B cell (primary cell): ENCODE data around the gene THSD4. TPM values are rescaled to one million over a fixed set of nuclear protein-coding genes. Genes with fewer than 3 reads are reported as not detected.

Experiments
- ATAC-seq: fragments of 200-7000 bp; cut with Tn5 transposase; one replicate; pipeline ENCODE4 v1.10.0; 2021; ENCODE audit warnings: low read depth, mild to moderate bottlenecking, moderate number of reproducible peaks, moderate library complexity
- CTCF ChIA-PET: fragments of 350-600 bp; sonication (Branson Sonifier 250); formaldehyde crosslinking; loops from one replicate; lab custom pipeline; 2021; ENCODE audit warnings: antibody characterized with exemption, inconsistent platforms; lab: Charles Lee
- POLR2A ChIA-PET: fragments of 350-600 bp; sonication (Branson Sonifier 250); formaldehyde crosslinking; loops from one replicate; lab custom pipeline; 2021; ENCODE audit warnings: antibody characterized with exemption; lab: Charles Lee
- DNase-seq: peaks from one replicate; pipeline ENCODE4 v3.0.0; 2013
- H2AFZ ChIP-seq: 2 replicates; pipeline ENCODE4 v1.6.1; 2012; ENCODE audit warnings: mild to moderate bottlenecking, low read depth, low read length; ENCODE audit not compliant: insufficient read depth, poor library complexity, severe bottlenecking
- H3K27ac ChIP-seq, 2 donors: 1 replicate in 1 of 2; 2 replicates in 1 of 2; pipeline ENCODE4 v1.5.1; 2012 to 2013; ENCODE audit warnings: low read length in 2 of 2, mild to moderate bottlenecking in 2 of 2, moderate library complexity in 1 of 2
- H3K27me3 ChIP-seq, 4 experiments: fragments of 200-600 bp in 1 of 4; sonication (generic) in 1 of 4; replicated peaks in 1 of 4; 1 replicate in 2 of 4; 2 replicates in 2 of 4; pipeline versions ENCODE4 v1.6.1 to v1.7.0; 2013 to 2016; ENCODE audit warnings: low read length in 3 of 4, mild to moderate bottlenecking in 2 of 4, mixed read lengths in 1 of 4, moderate library complexity in 1 of 4; ENCODE audit not compliant: insufficient read depth in 4 of 4, control insufficient read depth in 3 of 4; ENCODE audit errors: control extremely low read depth in 1 of 4
- H3K36me3 ChIP-seq, 2 experiments: replicated peaks in 1 of 2; 1 replicate in 1 of 2; 2 replicates in 1 of 2; pipeline versions ENCODE4 v1.6.1 to v1.7.1; 2013; ENCODE audit warnings: low read length in 1 of 2; ENCODE audit not compliant: insufficient read depth in 2 of 2, control insufficient read depth in 1 of 2; ENCODE audit errors: control extremely low read depth in 1 of 2, extremely low read depth in 1 of 2
- H3K4me1 ChIP-seq, 2 donors: fragments of 200-600 bp in 1 of 2; sonication (generic) in 1 of 2; 1 replicate in 1 of 2; 2 replicates in 1 of 2; pipeline versions ENCODE4 v1.5.1 to v1.6.1; 2013 to 2017; ENCODE audit warnings: low read length in 2 of 2; ENCODE audit not compliant: control insufficient read depth in 2 of 2, insufficient read depth in 2 of 2
- H3K4me2 ChIP-seq: replicated peaks from 2 replicates; pipeline ENCODE3; 2012; ENCODE audit warnings: mild to moderate bottlenecking, low read depth, low read length; ENCODE audit not compliant: poor library complexity, severe bottlenecking
- H3K4me3 ChIP-seq, 5 experiments: fragments of 200-600 bp in 1 of 5; sonication (generic) in 1 of 5; 1 replicate in 3 of 5; 2 replicates in 2 of 5; pipeline versions ENCODE4 v1.5.1 to v1.7.0; 2011 to 2016; ENCODE audit warnings: low read length in 4 of 5, mild to moderate bottlenecking in 4 of 5, low read depth in 2 of 5, control low read depth in 1 of 5, moderate library complexity in 1 of 5; ENCODE audit not compliant: insufficient read depth in 1 of 5; ENCODE audit errors: control extremely low read depth in 1 of 5, extremely low read depth in 1 of 5
- H3K79me2 ChIP-seq: fragments of 200-600 bp; sonication (generic); one replicate; pipeline ENCODE4 v1.6.0; 2016; ENCODE audit warnings: low read length; ENCODE audit not compliant: control insufficient read depth, insufficient read depth
- H3K9ac ChIP-seq: fragments of 200-600 bp; sonication (generic); 2 replicates; pipeline ENCODE4 v1.6.1; 2017; ENCODE audit warnings: mild to moderate bottlenecking, low read length, moderate library complexity
- H3K9me3 ChIP-seq, 3 donors: one replicate each; pipeline versions ENCODE4 v1.6.1 to v1.7.1; 2013; ENCODE audit warnings: low read length in 2 of 3; ENCODE audit not compliant: control insufficient read depth in 2 of 3, insufficient read depth in 1 of 3; ENCODE audit errors: control extremely low read depth in 1 of 3
- H4K20me1 ChIP-seq: 2 replicates; pipeline ENCODE4 v1.6.0; 2012; ENCODE audit warnings: mild to moderate bottlenecking, low read length; ENCODE audit not compliant: insufficient read depth, control insufficient read depth, poor library complexity, severe bottlenecking
- H3K27ac Mint-ChIP-seq: one replicate; pipeline ENCODE4 v1.8.0; 2021; ENCODE audit warnings: mixed read lengths
- H3K27me3 Mint-ChIP-seq: one replicate; pipeline ENCODE4 v1.8.0; 2021; ENCODE audit warnings: mixed read lengths
- H3K4me1 Mint-ChIP-seq: one replicate; pipeline ENCODE4 v1.8.0; 2021; ENCODE audit warnings: mixed read lengths
- H3K4me3 Mint-ChIP-seq: one replicate; pipeline ENCODE4 v1.8.0; 2021; ENCODE audit warnings: mixed read lengths
- H3K9me3 Mint-ChIP-seq: one replicate; pipeline ENCODE4 v1.8.0; 2022; ENCODE audit warnings: mixed read lengths; ENCODE audit not compliant: insufficient read depth
- CTCF ChIP-seq: fragments of 200-600 bp; IDR thresholded peaks from one replicate; pipeline ENCODE4 v1.8.0; 2022; ENCODE audit warnings: antibody characterized with exemption, mild to moderate bottlenecking
- EZH2 ChIP-seq: IDR thresholded peaks from 2 replicates; pipeline ENCODE4 v1.6.1; 2012; ENCODE audit warnings: borderline replicate concordance, low read depth, mild to moderate bottlenecking, moderate library complexity, low read length; ENCODE audit not compliant: insufficient read depth, poor library complexity, severe bottlenecking
- WGBS: methylation state at CpG from one replicate; pipeline ENCODE4 v1.1.5; 2013; ENCODE audit warnings: missing lambda C conversion rate; ENCODE audit not compliant: insufficient coverage; 5-methylcytosine and 5-hydroxymethylcytosine counted together
- intact Hi-C: fragments of 100-400 bp; cut with micrococcal nuclease; formaldehyde crosslinking; loops from one replicate; pipeline ENCODE4 v1.10.0; 2022
- polyA plus RNA-seq: library from polyadenylated mRNA; depleted of rRNA; stranded (reverse); fragments of >200 nt; gene quantifications from 2 replicates; pipeline ENCODE4 v1.2.3, GENCODE V29; 2012
- total RNA-seq, 2 donors: library from RNA; stranded (reverse); fragments of 120-200 nt in 1 of 2; gene quantifications; 1 replicate in 1 of 2; 2 replicates in 1 of 2; pipeline versions ENCODE4 v1.2.3 to v1.2.4, GENCODE V29; 2013 to 2022

THSD4 gene
- total and polyA plus RNA-seq, 2 donors (not counting 1 experiment from before 2014, with no cell fraction given) = not detected

DNA sequence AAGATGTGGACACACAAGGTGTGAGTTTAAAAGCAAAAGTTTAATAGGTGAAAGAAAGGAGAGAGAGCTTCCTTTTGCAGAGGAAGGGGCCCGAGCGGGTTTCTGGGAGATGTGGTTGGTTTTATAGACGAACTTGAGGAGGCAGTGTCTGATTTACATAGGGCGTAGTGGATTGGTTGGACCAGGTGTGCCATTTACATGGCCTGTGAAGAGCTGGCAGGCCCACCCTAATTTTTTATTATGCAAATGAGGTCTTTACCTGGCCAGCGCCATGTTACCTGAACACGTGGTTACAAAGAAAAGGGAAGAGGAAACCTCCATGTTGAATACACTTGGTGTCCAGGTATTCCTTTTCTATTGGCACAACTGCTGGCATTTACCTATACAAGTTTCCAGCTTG is 42.8 kb upstream of the THSD4 start:
- no peak for TF ChIP-seq EZH2
- no peak for TF ChIP-seq CTCF
- ATAC-seq = no peak
- H3K9ac ChIP-seq = no peak overlapping the region
- H3K4me1 ChIP-seq = no peaks in the 10 kb centered on the region
- no peak overlapping the region for H3K4me3 ChIP-seq
- POLR2A ChIA-PET = no interaction called here
- peaks cover 8% of the 10 kb centered on the region for H3K27me3 Mint-ChIP-seq
- no peak overlapping the region for H2AFZ ChIP-seq
- no peaks in the 10 kb centered on the region for H3K27me3 ChIP-seq
- H3K27ac Mint-ChIP-seq = no peak overlapping the region
- no peak for DNase-seq
- H3K79me2 ChIP-seq = no peaks in the 10 kb centered on the region
- H3K9me3 ChIP-seq = no peaks in the 10 kb centered on the region
- intact Hi-C loops = no loop called here
- 97% methylated on average over 4 of the region's 6 CpGs for WGBS
- no peaks in the 10 kb centered on the region for H4K20me1 ChIP-seq
- H3K9me3 Mint-ChIP-seq = peaks cover 10% of the 10 kb centered on the region
- no peaks in the 10 kb centered on the region for H3K4me1 Mint-ChIP-seq
- H3K4me2 ChIP-seq = no peak overlapping the region
- H3K4me3 Mint-ChIP-seq = no peak overlapping the region
- H3K27ac ChIP-seq = no peak overlapping the region
- CTCF ChIA-PET = no interaction called here
- H3K36me3 ChIP-seq = no peaks in the 10 kb centered on the region

- Histone ChIP-seq H3K4me1 (no peaks in the 10 kb centered on the region), H4K20me1 (no peaks in the 10 kb centered on the region), H3K9me3 (no peaks in the 10 kb centered on the region), H3K4me3 (no peak overlapping the region), H3K79me2 (no peaks in the 10 kb centered on the region), H3K4me2 (no peak overlapping the region), H3K27ac (no peak overlapping the region), H3K27me3 (no peaks in the 10 kb centered on the region), H2AFZ (no peak overlapping the region), H3K9ac (no peak overlapping the region), H3K36me3 (no peaks in the 10 kb centered on the region)
- Mint-ChIP-seq H3K27ac (no peak overlapping the region), H3K27me3 (peaks cover 9% of the 10 kb centered on the region), H3K4me3 (no peak overlapping the region), H3K9me3 (peaks cover 8% of the 10 kb centered on the region), H3K4me1 (no peaks in the 10 kb centered on the region)
- DNase-seq (no peak), ATAC-seq (no peak)
- no peak for TF ChIP-seq EZH2
- TF ChIP-seq CTCF = no peak
- ChIA-PET POLR2A (no interaction called here), CTCF (no interaction called here)
- WGBS = 63% methylated on average over 3 of the region's 6 CpGs
- intact Hi-C loops = no loop called here
Observed at GRCh38 chr15:71078506-71079207, 36.6 kb upstream of the THSD4 start.
